ENCODE measurements around the gene IGF1R. TPM values are rescaled to one million over a fixed set of nuclear protein-coding genes. Genes with fewer than 3 reads are reported as not detected.
A peak's percentile ranks its signal among the peaks of the same experiment; 100 is the strongest.

IGF1R gene
- total and polyA plus RNA-seq, 2 donors: 11.5 to 33.3 TPM

GRCh38 chr15:98625614-98626013, 22.7 kb upstream of the IGF1R start:
- 93% methylated on average over 22 of the region's 22 CpGs for WGBS
- Histone ChIP-seq H3K4me1 (ENCODE audit: insufficient read depth) (no peaks in the 10 kb centered on the region), H3K27ac (ENCODE audit: low read depth) (no peak overlapping the region), H3K4me3 (ENCODE audit: low read depth, low read length) (no peak overlapping the region), H3K36me3 (ENCODE audit: insufficient read depth) (no peaks in the 10 kb centered on the region)
- DNase-seq (ENCODE audit: extremely low spot score): no peak

DNA sequence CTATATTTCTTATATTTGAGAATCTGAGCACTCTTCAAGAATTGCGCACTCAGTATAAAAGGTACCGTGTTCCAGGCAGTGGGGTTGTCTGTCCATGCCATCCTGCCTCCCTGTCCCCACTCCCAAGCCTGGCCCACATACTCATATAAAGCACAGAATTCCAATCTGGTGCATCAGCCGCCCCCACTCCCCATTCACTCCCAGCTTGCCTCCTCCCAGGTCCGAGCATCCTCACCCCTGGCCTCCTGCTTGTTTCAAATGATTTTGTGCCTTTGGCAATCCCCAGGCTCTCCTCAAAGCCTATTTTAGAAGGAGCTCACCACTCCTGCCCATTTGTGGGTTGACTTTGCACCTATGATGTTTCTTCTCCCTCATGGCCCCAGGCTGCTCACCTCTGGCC, 22.2 kb upstream of the IGF1R start:
- Histone ChIP-seq H3K27ac (ENCODE audit: low read depth) (no peak overlapping the region), H3K4me3 (ENCODE audit: low read depth, low read length) (no peak overlapping the region), H3K4me1 (ENCODE audit: insufficient read depth) (no peaks in the 10 kb centered on the region), H3K36me3 (ENCODE audit: insufficient read depth) (no peaks in the 10 kb centered on the region)
- WGBS: 80% methylated on average over 4 of the region's 4 CpGs
- no peak for DNase-seq (ENCODE audit: extremely low spot score)

GRCh38 chr15:98628216-98628615, 20.1 kb upstream of the IGF1R start:
- Histone ChIP-seq H3K36me3 (ENCODE audit: insufficient read depth) (no peaks in the 10 kb centered on the region), H3K4me1 (ENCODE audit: insufficient read depth) (no peaks in the 10 kb centered on the region), H3K27ac (ENCODE audit: low read depth) (no peak overlapping the region), H3K4me3 (ENCODE audit: low read depth, low read length) (no peak overlapping the region)
- 90% methylated on average over 1 of the region's 1 CpG for WGBS
- DNase-seq (ENCODE audit: extremely low spot score): no peak

GRCh38 chr15:98635848-98636247, 12.5 kb upstream of the IGF1R start:
- Histone ChIP-seq H3K4me1 (ENCODE audit: insufficient read depth) (no peaks in the 10 kb centered on the region), H3K4me3 (ENCODE audit: low read depth, low read length) (no peak overlapping the region), H3K27ac (ENCODE audit: low read depth) (no peak overlapping the region), H3K36me3 (ENCODE audit: insufficient read depth) (no peaks in the 10 kb centered on the region)
- WGBS: 61% methylated on average over 7 of the region's 7 CpGs
- no peak for DNase-seq (ENCODE audit: extremely low spot score)

DNA sequence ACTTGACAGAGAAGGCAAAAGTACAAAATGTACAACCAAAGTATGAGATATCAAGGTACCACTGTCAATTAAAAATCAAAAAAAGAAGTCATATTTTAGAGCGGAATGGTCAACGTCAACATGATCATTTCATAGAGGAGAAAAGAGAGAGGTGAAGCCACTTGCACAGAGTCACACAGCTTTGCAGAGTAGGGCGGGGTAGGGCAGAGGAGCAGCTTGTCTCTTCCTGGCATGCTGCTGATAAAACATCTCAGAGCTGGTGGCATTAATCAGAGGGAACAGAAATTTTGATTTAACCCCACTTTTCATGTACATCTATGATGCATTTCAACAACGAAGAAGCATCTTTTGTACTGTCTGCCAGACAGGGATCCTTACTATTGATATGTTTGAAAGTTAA, 5.2 kb upstream of the IGF1R start:
- Histone ChIP-seq H3K36me3 (ENCODE audit: insufficient read depth) (no peaks in the 10 kb centered on the region), H3K4me3 (ENCODE audit: low read depth, low read length) (no peak overlapping the region), H3K27ac (ENCODE audit: low read depth) (no peak overlapping the region), H3K4me1 (ENCODE audit: insufficient read depth) (no peaks in the 10 kb centered on the region)
- WGBS: 93% methylated on average over 4 of the region's 4 CpGs
- no peak for DNase-seq (ENCODE audit: extremely low spot score)

- WGBS: 12% methylated on average over 7 of the region's 7 CpGs
- H3K4me3 ChIP-seq (ENCODE audit: low read depth, low read length): no peak overlapping the region
- H3K27ac ChIP-seq (ENCODE audit: low read depth): no peak overlapping the region
- no peaks in the 10 kb centered on the region for H3K36me3 ChIP-seq (ENCODE audit: insufficient read depth)
- DNase-seq (ENCODE audit: extremely low spot score): no peak
- no peaks in the 10 kb centered on the region for H3K4me1 ChIP-seq (ENCODE audit: insufficient read depth)
Measured at GRCh38 chr15:98646546-98647025, 1.8 kb upstream of the IGF1R start.

GRCh38 chr15:98647026-98647773, 1.1 kb upstream of the IGF1R start:
- Histone ChIP-seq H3K4me1 (ENCODE audit: insufficient read depth) (no peaks in the 10 kb centered on the region), H3K4me3 (ENCODE audit: low read depth, low read length) (peak overlapping the region; percentile 95), H3K36me3 (ENCODE audit: insufficient read depth) (no peaks in the 10 kb centered on the region), H3K27ac (ENCODE audit: low read depth) (no peak overlapping the region)
- WGBS: under 1% methylated on average over 77 of the region's 77 CpGs
- DNase-seq (ENCODE audit: extremely low spot score): no peak

DNA sequence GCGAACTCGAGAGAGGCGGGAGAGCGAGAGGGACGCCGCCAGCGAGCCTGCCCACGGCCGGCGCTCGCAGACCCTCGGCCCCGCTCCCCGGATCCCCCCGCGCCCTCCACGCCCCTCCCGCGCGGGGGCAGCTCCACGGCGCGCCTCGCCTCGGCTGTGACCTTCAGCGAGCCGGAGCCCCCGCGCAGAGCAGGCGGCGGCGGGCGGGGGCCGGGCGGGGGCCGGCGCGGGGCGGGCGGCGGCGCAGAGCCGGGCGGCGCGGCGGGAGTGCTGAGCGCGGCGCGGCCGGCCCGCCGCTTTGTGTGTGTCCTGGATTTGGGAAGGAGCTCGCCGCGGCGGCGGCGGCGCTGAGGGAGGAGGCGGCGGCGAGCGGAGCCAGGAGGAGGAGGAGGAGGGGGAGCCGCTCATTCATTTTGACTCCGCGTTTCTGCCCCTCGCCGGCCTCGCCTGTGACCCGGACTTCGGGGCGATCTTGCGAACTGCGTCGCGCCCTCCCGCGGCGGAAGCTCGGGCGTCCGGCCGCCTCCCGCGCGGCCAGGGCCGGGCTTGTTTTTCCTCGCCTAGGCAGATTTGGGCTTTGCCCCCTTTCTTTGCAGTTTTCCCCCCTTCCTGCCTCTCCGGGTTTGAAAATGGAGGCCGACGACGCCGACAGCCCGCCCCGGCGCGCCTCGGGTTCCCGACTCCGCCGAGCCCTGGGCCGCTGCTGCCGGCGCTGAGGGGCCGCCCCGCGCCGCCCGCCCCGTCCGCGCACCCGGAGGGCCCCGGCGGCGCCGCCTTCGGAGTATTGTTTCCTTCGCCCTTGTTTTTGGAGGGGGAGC, 524 bp downstream of the IGF1R start:
- DNase-seq (ENCODE audit: extremely low spot score): no peak
- Histone ChIP-seq H3K4me3 (ENCODE audit: low read depth, low read length) (peak overlapping the region; percentile 95), H3K4me1 (ENCODE audit: insufficient read depth) (no peaks in the 10 kb centered on the region), H3K27ac (ENCODE audit: low read depth) (peak overlapping the region; percentile 97), H3K36me3 (ENCODE audit: insufficient read depth) (no peaks in the 10 kb centered on the region)
- under 1% methylated on average over 121 of the region's 121 CpGs for WGBS

- Histone ChIP-seq H3K4me3 (ENCODE audit: low read depth, low read length) (peak overlapping the region; percentile 95), H3K4me1 (ENCODE audit: insufficient read depth) (no peaks in the 10 kb centered on the region), H3K36me3 (ENCODE audit: insufficient read depth) (no peaks in the 10 kb centered on the region), H3K27ac (ENCODE audit: low read depth) (peak overlapping the region; percentile 97)
- no peak for DNase-seq (ENCODE audit: extremely low spot score)
- WGBS: under 1% methylated on average over 94 of the region's 94 CpGs
Measured at GRCh38 chr15:98649472-98650416, 1.4 kb downstream of the IGF1R start.

DNA sequence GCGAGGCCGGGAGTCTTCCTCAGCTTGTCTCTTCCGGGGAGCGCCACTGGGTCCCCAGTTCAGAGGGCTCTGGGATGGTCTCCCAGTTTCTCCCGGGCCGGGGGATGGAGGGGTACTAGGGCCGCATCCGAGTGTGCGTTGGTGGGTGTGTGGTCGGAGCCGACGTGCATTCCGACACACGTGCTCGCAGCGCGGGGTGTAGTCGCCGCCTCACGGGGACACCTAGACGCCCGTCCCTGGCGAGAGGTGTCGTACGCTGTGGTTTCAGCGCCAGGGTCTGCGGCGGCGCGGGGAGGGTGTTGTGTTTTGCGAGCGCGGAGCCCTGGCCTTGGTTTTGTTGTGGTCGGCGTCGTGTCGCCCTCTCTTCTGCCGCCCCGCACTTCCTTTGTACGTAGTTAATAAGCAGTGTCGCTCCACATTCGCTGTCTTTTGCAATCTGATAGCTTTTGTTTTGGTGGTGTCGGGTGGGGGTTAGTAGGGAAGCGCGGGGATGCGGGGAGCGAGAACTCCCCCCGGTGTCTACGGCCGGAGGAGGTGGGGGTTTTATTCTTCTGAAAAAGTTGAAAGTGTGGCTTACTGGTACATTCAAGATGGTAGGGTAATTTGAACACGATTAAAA, 2.2 kb downstream of the IGF1R start:
- Histone ChIP-seq H3K36me3 (ENCODE audit: insufficient read depth) (no peaks in the 10 kb centered on the region), H3K4me1 (ENCODE audit: insufficient read depth) (no peaks in the 10 kb centered on the region), H3K4me3 (ENCODE audit: low read depth, low read length) (peak overlapping the region; percentile 95), H3K27ac (ENCODE audit: low read depth) (peak overlapping the region; percentile 97)
- no peak for DNase-seq (ENCODE audit: extremely low spot score)
- under 1% methylated on average over 51 of the region's 51 CpGs for WGBS

- no peak for DNase-seq (ENCODE audit: extremely low spot score)
- Histone ChIP-seq H3K4me3 (ENCODE audit: low read depth, low read length) (peak overlapping the region; percentile 95), H3K36me3 (ENCODE audit: insufficient read depth) (no peaks in the 10 kb centered on the region), H3K27ac (ENCODE audit: low read depth) (peak overlapping the region; percentile 97), H3K4me1 (ENCODE audit: insufficient read depth) (no peaks in the 10 kb centered on the region)
- WGBS: 4% methylated on average over 28 of the region's 28 CpGs
Measured at GRCh38 chr15:98651036-98651481, 2.7 kb downstream of the IGF1R start.

DNA sequence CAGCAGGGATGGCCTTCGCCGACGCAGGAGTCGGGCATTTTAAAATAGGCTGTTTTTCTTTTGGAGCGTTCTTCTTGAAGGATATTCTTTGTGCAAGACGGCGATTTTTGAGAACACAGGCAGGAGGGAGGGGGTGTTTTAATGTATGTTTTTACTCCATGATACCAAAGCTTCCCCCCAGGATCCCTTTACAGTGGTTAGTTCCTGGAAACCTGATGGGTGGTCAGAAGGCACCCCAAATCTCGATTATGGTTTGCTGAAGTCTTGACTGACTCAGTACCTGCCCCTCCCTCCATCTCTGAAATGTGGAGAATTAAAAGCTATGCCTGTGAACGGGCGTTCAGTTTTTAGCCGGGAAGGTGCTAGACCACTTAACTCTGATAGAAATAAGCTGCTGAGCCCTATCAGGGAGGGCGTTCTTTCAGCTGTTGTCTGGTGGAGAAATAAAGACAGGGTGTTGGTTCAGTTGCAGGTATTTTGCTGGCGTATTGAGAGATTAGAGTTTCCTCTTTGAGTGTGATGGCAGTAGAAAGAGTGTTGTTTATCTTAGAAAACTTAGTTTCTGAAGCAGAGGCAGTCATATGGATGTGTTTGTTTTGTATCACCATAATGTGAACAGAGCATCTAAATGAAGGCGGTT, 3.4 kb downstream of the IGF1R start:
- WGBS: 17% methylated on average over 14 of the region's 14 CpGs
- peak overlapping the region; percentile 95 for H3K4me3 ChIP-seq (ENCODE audit: low read depth, low read length)
- H3K27ac ChIP-seq (ENCODE audit: low read depth): peak overlapping the region; percentile 88
- no peak for DNase-seq (ENCODE audit: extremely low spot score)
- H3K36me3 ChIP-seq (ENCODE audit: insufficient read depth): no peaks in the 10 kb centered on the region
- no peaks in the 10 kb centered on the region for H3K4me1 ChIP-seq (ENCODE audit: insufficient read depth)
